PC-9 (cell line): ENCODE measurements around the gene CACNA2D1. TPM values are rescaled to one million over a fixed set of nuclear protein-coding genes. Genes with fewer than 3 reads are reported as not detected.

ENCODE experiments used
- BruUV-seq: library from RNA; stranded (reverse); fragments of 400-500 nt; replicated peaks from 2 replicates; lab custom pipeline; 2021; lab: Mats Ljungman, UMichigan
- CTCF ChIA-PET: fragments of 300-600 bp; sonication (Branson Sonifier 250); formaldehyde crosslinking; loops from one replicate; lab custom pipeline; 2022; ENCODE audit warnings: antibody characterized with exemption; lab: Charles Lee
- POLR2A ChIA-PET: fragments of 300-600 bp; sonication (Branson Sonifier 250); formaldehyde crosslinking; loops from one replicate; lab custom pipeline; 2022; ENCODE audit warnings: antibody characterized with exemption; ENCODE audit not compliant: unreplicated experiment; lab: Charles Lee
- DNase-seq, 2 experiments: peaks; one replicate each; pipeline versions ENCODE4 v3.0.0 to v3.0.0-alpha.2; 2015 to 2022; ENCODE audit warnings: mixed read lengths in 1 of 2
- H2AFZ ChIP-seq: fragments of 200-600 bp; sonication (generic); 2 replicates; pipeline ENCODE4 v1.8.1; 2017; ENCODE audit warnings: antibody characterized with exemption
- H3F3A ChIP-seq: fragments of 200-600 bp; sonication (generic); 2 replicates; pipeline ENCODE4 v1.8.1; 2017; ENCODE audit warnings: antibody characterized with exemption, mild to moderate bottlenecking, low read depth; ENCODE audit not compliant: insufficient read depth
- H3K27ac ChIP-seq: fragments of 200-600 bp; sonication (generic); 2 replicates; pipeline ENCODE4 v1.6.1; 2016; ENCODE audit warnings: mixed run types
- H3K27me3 ChIP-seq: fragments of 200-600 bp; sonication (generic); 2 replicates; pipeline ENCODE4 v1.6.1; 2016; ENCODE audit warnings: low read depth, mixed run types; ENCODE audit not compliant: insufficient read depth
- H3K36me3 ChIP-seq: fragments of 200-600 bp; sonication (generic); 2 replicates; pipeline ENCODE4 v1.6.1; 2016; ENCODE audit warnings: low read depth, mixed run types
- H3K4me1 ChIP-seq: fragments of 200-600 bp; sonication (generic); replicated peaks from 2 replicates; pipeline ENCODE4 v1.6.1; 2016; ENCODE audit warnings: mixed run types; ENCODE audit not compliant: insufficient read depth
- H3K4me2 ChIP-seq: fragments of 200-600 bp; sonication (generic); 2 replicates; pipeline ENCODE4 v1.6.1; 2017; ENCODE audit warnings: mixed run types
- H3K4me3 ChIP-seq: fragments of 200-600 bp; sonication (generic); 2 replicates; pipeline ENCODE4 v1.6.1; 2016; ENCODE audit warnings: mixed run types
- H3K79me2 ChIP-seq: fragments of 200-600 bp; sonication (generic); 2 replicates; pipeline ENCODE4 v1.6.1; 2017; ENCODE audit warnings: low read depth, mixed run types
- H3K9me2 ChIP-seq: fragments of 200-600 bp; sonication (generic); 2 replicates; pipeline ENCODE4 v1.8.1; 2017; ENCODE audit warnings: mild to moderate bottlenecking; ENCODE audit not compliant: insufficient read depth
- H3K9me3 ChIP-seq: fragments of 200-600 bp; sonication (generic); 2 replicates; pipeline ENCODE4 v1.8.1; 2016; ENCODE audit warnings: low read depth; ENCODE audit not compliant: insufficient read depth
- H4K20me1 ChIP-seq: fragments of 200-600 bp; sonication (generic); 2 replicates; pipeline ENCODE4 v1.8.1; 2017; ENCODE audit not compliant: insufficient read depth
- CTCF ChIP-seq: fragments of 200-600 bp; sonication (generic); conservative IDR thresholded peaks from 2 replicates; pipeline ENCODE4 v1.6.1; 2017; ENCODE audit warnings: mixed run types, antibody characterized with exemption, mild to moderate bottlenecking, moderate library complexity
- EZH2 ChIP-seq: fragments of 200-600 bp; sonication (generic); IDR thresholded peaks from 2 replicates; pipeline ENCODE4 v1.8.0; 2017; ENCODE audit warnings: antibody characterized with exemption, low read depth
- intact Hi-C: fragments of 100-400 bp; cut with micrococcal nuclease; formaldehyde crosslinking; loops from one replicate; pipeline ENCODE4 v1.10.0; 2022; ENCODE audit not compliant: unreplicated experiment
- total RNA-seq: library from RNA; stranded (reverse); gene quantifications from 2 replicates; pipeline ENCODE4 v1.2.3, GENCODE V29; 2021

CACNA2D1 gene
- total RNA-seq, 1 experiment from 2014 or later, result 3.2 TPM

- Histone ChIP-seq H3F3A (no peaks in the 10 kb centered on the region), H3K79me2 (no peaks in the 10 kb centered on the region), H3K27ac (no peak overlapping the region), H3K4me2 (no peak overlapping the region), H2AFZ (no peak overlapping the region), H3K4me1 (no peaks in the 10 kb centered on the region), H3K9me2 (no peaks in the 10 kb centered on the region), H3K4me3 (no peak overlapping the region), H3K36me3 (no peaks in the 10 kb centered on the region), H3K27me3 (no peaks in the 10 kb centered on the region), H4K20me1 (no peaks in the 10 kb centered on the region), H3K9me3 (no peaks in the 10 kb centered on the region)
- no TSS peak for BruUV-seq
- TF ChIP-seq CTCF, result no peak
- TF ChIP-seq EZH2, result no peak
- ChIA-PET CTCF (no interaction called here), POLR2A (no interaction called here)
- DNase-seq, result no peak
- intact Hi-C loops, result no loop called here
Observed at GRCh38 chr7:81960026-81960425, 483.6 kb downstream of the CACNA2D1 start.

GRCh38 chr7:81957517-81957916, 486.1 kb downstream of the CACNA2D1 start:
- TF ChIP-seq CTCF, result no peak
- no peak for TF ChIP-seq EZH2
- Histone ChIP-seq H3K36me3 (no peaks in the 10 kb centered on the region), H3F3A (no peaks in the 10 kb centered on the region), H4K20me1 (no peaks in the 10 kb centered on the region), H3K4me2 (no peak overlapping the region), H3K9me2 (no peaks in the 10 kb centered on the region), H2AFZ (no peak overlapping the region), H3K27ac (no peak overlapping the region), H3K27me3 (no peaks in the 10 kb centered on the region), H3K79me2 (no peaks in the 10 kb centered on the region), H3K4me1 (no peaks in the 10 kb centered on the region), H3K9me3 (no peaks in the 10 kb centered on the region), H3K4me3 (no peak overlapping the region)
- intact Hi-C loops, result no loop called here
- ChIA-PET POLR2A (no interaction called here), CTCF (no interaction called here)
- DNase-seq, result no peak
- no TSS peak for BruUV-seq

- H2AFZ ChIP-seq, result no peak overlapping the region
- POLR2A ChIA-PET, result no interaction called here
- H3K9me3 ChIP-seq, result no peaks in the 10 kb centered on the region
- H3K27me3 ChIP-seq, result no peaks in the 10 kb centered on the region
- no peaks in the 10 kb centered on the region for H4K20me1 ChIP-seq
- DNase-seq, result no peak
- no peaks in the 10 kb centered on the region for H3F3A ChIP-seq
- BruUV-seq, result no TSS peak
- intact Hi-C loops, result loop anchor here (1.0 kb wide), 1 partner anchor 457 kb away; no protein-coding TSS in a partner anchor
- CTCF ChIA-PET, result no interaction called here
- no peak overlapping the region for H3K27ac ChIP-seq
- H3K4me1 ChIP-seq, result no peaks in the 10 kb centered on the region
- no peaks in the 10 kb centered on the region for H3K9me2 ChIP-seq
- no peak for TF ChIP-seq EZH2
- TF ChIP-seq CTCF, result peak; percentile 62
- H3K4me2 ChIP-seq, result no peak overlapping the region
- H3K36me3 ChIP-seq, result no peaks in the 10 kb centered on the region
- no peaks in the 10 kb centered on the region for H3K79me2 ChIP-seq
- no peak overlapping the region for H3K4me3 ChIP-seq
Observed at GRCh38 chr7:81956520-81956919, 487.1 kb downstream of the CACNA2D1 start.
